ENCODE data around the gene TBX6.

TBX6 gene

GRCh38 chr16:30094541-30095165, 2.9 kb upstream of the TBX6 start:
- peaks cover 20% of the 10 kb centered on the region for H3K4me1 ChIP-seq (ENCODE audit: control insufficient read depth, insufficient read depth, low read length, poor library complexity, severe bottlenecking)
- 95 to 97% methylated on average over 10 to 11 of the region's 11 CpGs for WGBS, 2 experiments (ENCODE audit: insufficient coverage in 2 of 2)
- no peak overlapping the region for H3K4me3 ChIP-seq (ENCODE audit: extremely low read depth, insufficient read depth, low read length, poor library complexity, severe bottlenecking)
- H3K9me3 ChIP-seq (ENCODE audit: control insufficient read depth, low read length), result peaks cover 27% of the 10 kb centered on the region
- no peak overlapping the region for H3K27ac ChIP-seq (ENCODE audit: low read depth, low read length, severe bottlenecking)
- H3K36me3 ChIP-seq (ENCODE audit: control insufficient read depth, insufficient read depth, low read length), result peaks cover 7% of the 10 kb centered on the region

- H3K4me3 ChIP-seq (ENCODE audit: extremely low read depth, insufficient read depth, low read length, poor library complexity, severe bottlenecking), result peak overlapping the region; percentile 42
- H3K9me3 ChIP-seq (ENCODE audit: control insufficient read depth, low read length), result peaks cover 13% of the 10 kb centered on the region
- H3K4me1 ChIP-seq (ENCODE audit: control insufficient read depth, insufficient read depth, low read length, poor library complexity, severe bottlenecking), result peaks cover 20% of the 10 kb centered on the region
- H3K27ac ChIP-seq (ENCODE audit: low read depth, low read length, severe bottlenecking), result peak overlapping the region; percentile 64
- peaks cover 10% of the 10 kb centered on the region for H3K36me3 ChIP-seq (ENCODE audit: control insufficient read depth, insufficient read depth, low read length)
- WGBS, 2 experiments (ENCODE audit: insufficient coverage in 2 of 2), result 8 to 12% methylated on average over 9 to 18 of the region's 22 CpGs
These were observed 768 bp upstream of the TBX6 start for GRCh38 chr16:30092373-30093010.

GRCh38 chr16:30090610-30091331, 953 bp downstream of the TBX6 start:
- Histone ChIP-seq H3K36me3 (ENCODE audit: control insufficient read depth, insufficient read depth, low read length) (peaks cover 27% of the 10 kb centered on the region), H3K4me1 (ENCODE audit: control insufficient read depth, insufficient read depth, low read length, poor library complexity, severe bottlenecking) (peaks cover 20% of the 10 kb centered on the region), H3K9me3 (ENCODE audit: control insufficient read depth, low read length) (no peaks in the 10 kb centered on the region), H3K4me3 (ENCODE audit: extremely low read depth, insufficient read depth, low read length, poor library complexity, severe bottlenecking) (no peak overlapping the region), H3K27ac (ENCODE audit: low read depth, low read length, severe bottlenecking) (no peak overlapping the region)
- 81 to 84% methylated on average over 23 to 24 of the region's 26 CpGs for WGBS, 2 experiments (ENCODE audit: insufficient coverage in 2 of 2)

DNA sequence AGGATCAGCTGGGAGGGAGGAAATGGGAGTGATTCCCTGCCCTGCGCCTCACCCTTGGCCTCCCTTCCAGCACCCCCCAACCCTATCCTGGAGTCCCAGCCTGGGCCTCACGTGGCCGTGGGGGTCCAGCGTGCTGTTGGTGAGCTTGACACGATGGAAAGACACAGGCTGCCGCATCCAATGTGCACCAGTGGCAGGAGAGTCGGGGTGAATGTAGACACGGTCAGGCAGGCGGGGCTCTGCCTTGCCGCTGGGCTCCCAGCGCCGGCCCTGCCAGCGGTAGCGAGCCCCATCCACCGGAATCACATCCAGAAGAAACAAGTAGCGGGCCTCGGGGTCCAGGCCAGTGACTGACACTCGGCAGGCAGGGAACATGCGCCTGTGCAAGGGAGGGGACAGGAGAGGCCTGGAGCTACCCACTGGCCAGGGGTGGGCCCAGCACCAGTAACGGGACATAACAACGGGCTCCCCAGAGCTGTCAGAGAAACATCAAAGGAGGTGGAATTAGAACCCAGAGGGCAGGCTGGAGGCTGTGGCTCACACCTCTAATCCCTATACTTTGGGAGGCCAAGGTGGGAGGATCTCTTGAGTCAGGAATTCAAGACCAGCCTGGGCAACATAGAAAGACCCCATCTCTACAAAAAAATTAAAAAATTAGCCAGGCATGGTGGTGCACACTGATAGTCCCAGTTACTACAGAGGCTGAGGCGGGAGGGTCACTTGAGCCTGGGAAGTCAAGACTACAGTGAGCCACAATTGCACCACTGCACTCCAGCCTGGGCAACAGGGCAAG, 2.7 kb downstream of the TBX6 start:
- 88 to 96% methylated on average over 7 to 20 of the region's 22 CpGs for WGBS, 2 experiments (ENCODE audit: insufficient coverage in 2 of 2)
- no peak overlapping the region for H3K27ac ChIP-seq (ENCODE audit: low read depth, low read length, severe bottlenecking)
- H3K4me1 ChIP-seq (ENCODE audit: control insufficient read depth, insufficient read depth, low read length, poor library complexity, severe bottlenecking), result peaks cover 10% of the 10 kb centered on the region
- H3K9me3 ChIP-seq (ENCODE audit: control insufficient read depth, low read length), result no peaks in the 10 kb centered on the region
- no peak overlapping the region for H3K4me3 ChIP-seq (ENCODE audit: extremely low read depth, insufficient read depth, low read length, poor library complexity, severe bottlenecking)
- peaks cover 38% of the 10 kb centered on the region for H3K36me3 ChIP-seq (ENCODE audit: control insufficient read depth, insufficient read depth, low read length)

DNA sequence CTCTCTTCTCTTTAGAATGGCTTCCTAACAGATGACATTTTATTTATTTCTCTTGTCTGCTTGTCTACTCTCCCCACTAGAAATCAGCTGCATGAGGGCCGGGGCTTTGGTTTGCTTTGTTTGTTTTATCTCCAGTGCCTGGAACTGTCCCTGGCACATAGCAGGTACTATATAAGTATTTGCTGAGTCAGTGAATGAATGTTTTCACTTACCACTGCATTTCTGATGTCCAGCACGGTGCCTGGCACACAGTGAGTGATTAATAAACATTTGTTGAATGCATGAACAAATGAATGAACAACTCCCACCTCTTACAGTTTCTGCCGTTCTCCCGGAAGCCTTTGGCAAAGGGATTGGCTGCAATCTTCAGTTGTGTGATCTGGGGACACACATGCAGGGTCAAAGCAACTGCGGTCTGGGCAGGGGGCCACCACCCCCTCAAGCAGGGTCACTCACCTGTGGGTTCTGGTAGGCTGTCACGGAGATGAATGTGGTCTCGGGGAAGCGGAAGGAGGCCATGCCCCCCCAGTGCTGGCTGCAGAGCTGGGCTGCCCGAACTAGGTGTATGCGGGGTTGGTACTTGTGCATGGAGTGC, 3.4 kb downstream of the TBX6 start:
- Histone ChIP-seq H3K27ac (ENCODE audit: low read depth, low read length, severe bottlenecking) (no peak overlapping the region), H3K4me3 (ENCODE audit: extremely low read depth, insufficient read depth, low read length, poor library complexity, severe bottlenecking) (no peak overlapping the region), H3K36me3 (ENCODE audit: control insufficient read depth, insufficient read depth, low read length) (peaks cover 44% of the 10 kb centered on the region), H3K4me1 (ENCODE audit: control insufficient read depth, insufficient read depth, low read length, poor library complexity, severe bottlenecking) (peaks cover 10% of the 10 kb centered on the region), H3K9me3 (ENCODE audit: control insufficient read depth, low read length) (no peaks in the 10 kb centered on the region)
- WGBS, 2 experiments (ENCODE audit: insufficient coverage in 2 of 2), result 91 to 94% methylated on average over 5 to 7 of the region's 10 CpGs

DNA sequence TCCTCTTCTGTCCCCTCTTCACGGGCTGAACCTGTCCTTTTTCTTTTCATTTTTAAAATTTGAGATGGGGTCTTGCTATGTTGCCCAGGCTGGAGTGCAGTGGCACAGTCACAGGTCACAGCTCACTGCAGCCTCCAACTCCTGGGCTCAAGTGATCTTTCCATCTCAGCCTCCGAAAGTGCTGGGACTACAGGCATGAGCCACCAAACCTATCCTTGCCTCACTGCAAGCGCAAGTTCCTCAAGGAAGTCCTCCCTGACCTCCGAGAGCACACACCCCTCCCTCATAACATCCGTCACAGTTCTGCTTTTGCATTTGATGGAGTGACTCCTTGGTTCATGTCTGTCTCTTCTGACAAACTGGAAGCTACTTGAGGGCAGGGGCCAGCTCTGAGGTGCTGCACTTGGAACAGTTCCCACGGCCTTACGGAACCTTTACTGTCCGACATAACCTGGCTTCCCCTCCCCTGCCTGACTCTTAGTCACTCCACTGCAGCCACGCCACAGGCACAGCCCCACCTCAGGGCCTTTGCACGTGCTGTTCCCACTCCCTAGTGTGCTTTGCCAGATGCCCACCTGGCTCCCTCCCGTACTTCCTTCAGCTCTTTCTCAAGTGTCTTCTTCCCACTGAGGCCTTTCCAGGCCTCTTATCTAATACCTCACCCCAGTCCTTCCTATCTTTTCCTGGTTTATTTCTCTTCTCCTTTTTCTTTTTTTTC, 4.4 kb downstream of the TBX6 start:
- Histone ChIP-seq H3K36me3 (ENCODE audit: control insufficient read depth, insufficient read depth, low read length) (peaks cover 54% of the 10 kb centered on the region), H3K9me3 (ENCODE audit: control insufficient read depth, low read length) (no peaks in the 10 kb centered on the region), H3K4me1 (ENCODE audit: control insufficient read depth, insufficient read depth, low read length, poor library complexity, severe bottlenecking) (peaks cover 10% of the 10 kb centered on the region), H3K4me3 (ENCODE audit: extremely low read depth, insufficient read depth, low read length, poor library complexity, severe bottlenecking) (no peak overlapping the region), H3K27ac (ENCODE audit: low read depth, low read length, severe bottlenecking) (no peak overlapping the region)
- 95 to 99% methylated on average over 10 of the region's 11 CpGs for WGBS, 2 experiments (ENCODE audit: insufficient coverage in 2 of 2)

DNA sequence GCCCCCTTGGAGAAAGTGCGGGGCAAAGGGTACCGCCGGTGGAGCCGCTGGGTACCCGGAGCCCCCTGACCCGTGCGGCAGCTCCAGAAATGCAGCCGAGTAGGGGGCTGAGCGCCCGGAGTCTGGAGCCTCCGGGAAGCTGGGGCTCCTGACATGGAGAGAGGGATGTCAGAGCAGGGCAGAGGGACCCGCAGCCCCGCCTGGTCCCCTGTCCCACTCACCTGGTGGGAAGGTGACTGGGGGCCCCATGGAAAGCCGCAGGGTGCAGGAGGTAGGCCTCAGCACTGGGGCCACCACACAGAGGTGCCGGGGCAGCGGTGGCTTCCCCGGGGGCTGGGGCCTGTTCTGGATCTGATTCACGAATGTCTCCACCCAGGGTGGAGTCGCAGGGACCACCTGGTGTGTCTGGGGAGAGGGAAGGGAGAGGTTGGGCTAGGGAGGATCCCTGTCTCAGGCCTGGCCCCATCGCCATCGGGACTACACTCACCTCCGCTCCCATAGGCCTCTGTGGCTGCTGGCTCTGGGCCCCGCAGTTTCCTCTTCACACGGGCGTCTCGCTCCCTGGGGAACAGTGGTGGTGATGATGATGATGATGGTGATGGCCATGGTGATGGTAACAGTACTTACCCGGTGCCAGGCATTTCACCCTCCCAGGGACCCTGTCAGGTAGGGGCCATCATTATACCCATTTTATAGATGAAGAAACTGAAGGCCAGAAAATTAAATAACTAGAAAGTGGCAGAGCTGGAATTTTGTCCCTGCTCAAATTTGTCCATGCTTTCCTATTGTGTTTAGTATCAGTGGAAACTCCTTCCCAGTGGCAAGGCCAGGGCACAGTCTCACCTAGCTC, 5.2 kb downstream of the TBX6 start:
- Histone ChIP-seq H3K9me3 (ENCODE audit: control insufficient read depth, low read length) (no peaks in the 10 kb centered on the region), H3K36me3 (ENCODE audit: control insufficient read depth, insufficient read depth, low read length) (peaks cover 61% of the 10 kb centered on the region), H3K4me1 (ENCODE audit: control insufficient read depth, insufficient read depth, low read length, poor library complexity, severe bottlenecking) (peaks cover 10% of the 10 kb centered on the region), H3K4me3 (ENCODE audit: extremely low read depth, insufficient read depth, low read length, poor library complexity, severe bottlenecking) (no peak overlapping the region), H3K27ac (ENCODE audit: low read depth, low read length, severe bottlenecking) (no peak overlapping the region)
- WGBS, 2 experiments (ENCODE audit: insufficient coverage in 2 of 2), result 87 to 93% methylated on average over 18 to 22 of the region's 27 CpGs

GRCh38 chr16:30085820-30086219, 5.9 kb downstream of the TBX6 start:
- WGBS, 2 experiments (ENCODE audit: insufficient coverage in 2 of 2), result 65 to 66% methylated on average over 3 to 6 of the region's 6 CpGs
- Histone ChIP-seq H3K4me1 (ENCODE audit: control insufficient read depth, insufficient read depth, low read length, poor library complexity, severe bottlenecking) (peaks cover 9% of the 10 kb centered on the region), H3K4me3 (ENCODE audit: extremely low read depth, insufficient read depth, low read length, poor library complexity, severe bottlenecking) (no peak overlapping the region), H3K27ac (ENCODE audit: low read depth, low read length, severe bottlenecking) (no peak overlapping the region), H3K36me3 (ENCODE audit: control insufficient read depth, insufficient read depth, low read length) (peaks cover 68% of the 10 kb centered on the region), H3K9me3 (ENCODE audit: control insufficient read depth, low read length) (no peaks in the 10 kb centered on the region)

GRCh38 chr16:30085247-30085646, 6.5 kb downstream of the TBX6 start:
- Histone ChIP-seq H3K36me3 (ENCODE audit: control insufficient read depth, insufficient read depth, low read length) (peaks cover 74% of the 10 kb centered on the region), H3K27ac (ENCODE audit: low read depth, low read length, severe bottlenecking) (no peak overlapping the region), H3K4me1 (ENCODE audit: control insufficient read depth, insufficient read depth, low read length, poor library complexity, severe bottlenecking) (peaks cover 3% of the 10 kb centered on the region), H3K4me3 (ENCODE audit: extremely low read depth, insufficient read depth, low read length, poor library complexity, severe bottlenecking) (no peak overlapping the region), H3K9me3 (ENCODE audit: control insufficient read depth, low read length) (no peaks in the 10 kb centered on the region)
- 71 to 90% methylated on average over 2 to 3 of the region's 3 CpGs for WGBS, 2 experiments (ENCODE audit: insufficient coverage in 2 of 2)
